Raji (cell line): ENCODE measurements around the gene C2CD5.

Experiments
- POLR2A ChIP-seq: IDR thresholded peaks from 2 replicates; pipeline ENCODE4 v1.6.1; 2011; ENCODE audit warnings: low read depth, low read length, control low read depth; ENCODE audit not compliant: insufficient read depth

The C2CD5 gene

GRCh38 chr12:22541496-22542155, 2.7 kb downstream of the C2CD5 start:
- TF ChIP-seq POLR2A, result no peak

GRCh38 chr12:22539055-22539454, 5.3 kb downstream of the C2CD5 start:
- TF ChIP-seq POLR2A, result no peak

GRCh38 chr12:22538311-22538710, 6.0 kb downstream of the C2CD5 start:
- TF ChIP-seq POLR2A, result no peak

- no peak for TF ChIP-seq POLR2A
These were observed 7.3 kb downstream of the C2CD5 start for GRCh38 chr12:22536971-22537544.

GRCh38 chr12:22536346-22536945, 7.9 kb downstream of the C2CD5 start:
- TF ChIP-seq POLR2A, result no peak

- no peak for TF ChIP-seq POLR2A
These were observed 8.9 kb downstream of the C2CD5 start for GRCh38 chr12:22535478-22535877.

GRCh38 chr12:22535038-22535437, 9.3 kb downstream of the C2CD5 start:
- no peak for TF ChIP-seq POLR2A

- no peak for TF ChIP-seq POLR2A
These were observed 11.2 kb downstream of the C2CD5 start for GRCh38 chr12:22533155-22533554.

GRCh38 chr12:22532317-22532716, 12.0 kb downstream of the C2CD5 start:
- TF ChIP-seq POLR2A, result no peak

GRCh38 chr12:22531205-22531604, 13.1 kb downstream of the C2CD5 start:
- TF ChIP-seq POLR2A, result no peak

GRCh38 chr12:22529281-22530060, 14.9 kb downstream of the C2CD5 start:
- TF ChIP-seq POLR2A, result no peak

- no peak for TF ChIP-seq POLR2A
These were observed 16.3 kb downstream of the C2CD5 start for GRCh38 chr12:22527999-22528398.

- TF ChIP-seq POLR2A, result no peak
These were observed 17.5 kb downstream of the C2CD5 start for GRCh38 chr12:22526836-22527235.

- TF ChIP-seq POLR2A, result no peak
These were observed 18.9 kb downstream of the C2CD5 start for GRCh38 chr12:22525426-22525825.

GRCh38 chr12:22518998-22519397, 25.3 kb downstream of the C2CD5 start:
- no peak for TF ChIP-seq POLR2A
